AG09309 (cell line): Measurements from ENCODE around the gene KCND3.

Experiments
- DNase-seq: peaks from one replicate; pipeline ENCODE4 v3.0.0-alpha.2; 2010; ENCODE audit warnings: low read depth
- H3K4me3 ChIP-seq: 2 replicates; pipeline ENCODE4 v1.5.1; 2011; ENCODE audit warnings: mild to moderate bottlenecking, low read depth, low read length, moderate library complexity; ENCODE audit not compliant: control insufficient read depth
- CTCF ChIP-seq: IDR thresholded peaks from 2 replicates; pipeline ENCODE4 v1.5.1; 2011; ENCODE audit warnings: mild to moderate bottlenecking, low read depth, low read length, inconsistent platforms; ENCODE audit not compliant: insufficient read depth, control insufficient read depth; ENCODE audit errors: missing control alignments

KCND3 gene

DNA sequence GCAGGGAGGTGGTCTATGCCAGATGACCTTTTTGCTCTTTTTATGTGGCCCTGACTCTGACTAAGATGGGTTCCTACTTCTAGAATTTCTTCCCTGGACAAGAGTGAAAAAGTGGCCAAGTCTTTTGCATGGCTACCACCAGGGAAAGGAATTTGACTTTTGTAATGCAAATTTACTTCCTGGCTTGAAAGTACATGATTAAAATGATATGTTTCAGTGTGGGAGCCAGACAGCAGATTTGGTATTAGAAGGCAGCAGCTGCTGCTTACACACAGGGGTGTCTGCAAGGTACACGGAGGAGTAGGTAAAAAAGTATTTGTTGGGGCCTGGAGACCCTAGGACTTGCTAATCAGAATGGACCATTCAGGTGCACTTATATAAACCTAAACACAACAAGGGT is 78.4 kb downstream of the KCND3 start:
- TF ChIP-seq CTCF = no peak
- no peak overlapping the region for H3K4me3 ChIP-seq
- DNase-seq = no peak

DNA sequence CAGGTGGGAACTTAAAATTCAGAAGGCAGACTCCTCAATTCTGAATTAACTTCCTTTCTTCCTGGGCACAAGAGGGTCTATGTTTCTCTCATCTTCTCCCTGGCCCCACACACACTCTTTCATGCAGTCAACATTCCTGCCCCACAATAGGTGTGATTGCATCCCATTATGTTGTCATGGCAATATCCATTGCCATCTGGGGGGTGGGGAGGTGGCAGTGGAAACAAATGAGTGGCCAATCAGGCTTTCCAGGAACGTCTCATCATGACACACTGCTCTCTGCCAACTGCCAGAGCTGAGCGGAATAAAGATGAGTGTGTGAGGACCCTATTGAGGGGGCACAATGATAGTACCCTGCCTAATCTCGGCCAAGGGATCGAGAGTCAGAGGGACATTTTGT is 80.4 kb downstream of the KCND3 start:
- TF ChIP-seq CTCF = no peak
- DNase-seq = no peak
- H3K4me3 ChIP-seq = no peak overlapping the region

DNA sequence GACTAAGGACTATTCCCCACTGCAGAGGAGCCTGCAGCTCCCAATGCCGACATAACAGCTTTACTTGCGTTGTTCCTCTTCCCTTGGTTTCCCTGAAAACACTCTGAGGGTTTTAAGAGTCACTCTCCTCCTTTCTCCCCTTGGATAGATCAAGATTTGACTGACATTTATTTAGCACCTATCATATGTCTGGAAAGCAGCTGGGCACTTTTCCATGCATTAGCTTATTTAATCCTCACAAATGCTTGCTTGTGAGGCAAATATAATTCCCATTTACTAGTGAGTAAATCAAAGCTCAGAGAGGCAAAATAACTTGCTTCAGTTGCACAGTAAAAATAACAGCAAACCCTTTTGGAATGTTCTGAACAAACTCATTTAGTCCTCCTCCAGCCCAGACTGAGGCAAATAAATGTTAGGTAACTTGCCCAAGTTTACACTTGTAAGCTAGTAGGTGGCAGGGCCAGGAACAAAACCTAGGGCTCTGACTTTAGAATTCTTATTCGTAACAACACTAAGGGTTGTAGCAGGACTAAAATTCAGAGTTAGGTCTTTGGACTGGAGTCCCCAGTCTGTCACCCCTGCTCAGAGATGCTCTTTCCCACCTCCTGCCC is 81.4 kb downstream of the KCND3 start:
- no peak overlapping the region for H3K4me3 ChIP-seq
- no peak for TF ChIP-seq CTCF
- no peak for DNase-seq

DNA sequence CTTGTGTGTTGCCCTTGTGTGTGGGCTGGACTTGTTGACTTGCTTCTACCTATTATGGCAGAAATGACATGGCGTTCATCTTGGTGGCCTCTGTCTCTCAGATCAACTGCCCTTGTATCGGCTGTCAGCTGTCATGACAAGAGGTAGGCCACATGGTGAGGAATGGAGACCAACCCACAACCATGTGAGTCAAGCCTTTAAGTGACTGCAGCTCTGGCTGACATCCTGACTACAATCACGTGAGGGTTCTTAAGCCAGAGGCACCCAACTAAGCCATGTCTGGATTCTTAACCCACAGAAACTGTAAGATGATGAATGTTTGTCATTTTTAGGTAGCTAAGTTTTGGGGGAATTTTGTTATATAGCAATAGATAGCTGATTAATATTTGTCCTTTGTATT is 82.1 kb downstream of the KCND3 start:
- no peak for TF ChIP-seq CTCF
- no peak overlapping the region for H3K4me3 ChIP-seq
- no peak for DNase-seq

- no peak for DNase-seq
- no peak for TF ChIP-seq CTCF
- no peak overlapping the region for H3K4me3 ChIP-seq
Observed at GRCh38 chr1:111906816-111907215, 82.7 kb downstream of the KCND3 start.

- no peak for TF ChIP-seq CTCF
- H3K4me3 ChIP-seq = no peak overlapping the region
- DNase-seq = no peak
Observed at GRCh38 chr1:111906111-111906510, 83.4 kb downstream of the KCND3 start.
